Measurements from ENCODE around the gene FSTL5. TPM values are rescaled to one million over a fixed set of nuclear protein-coding genes. Genes with fewer than 3 reads are reported as not detected.

The FSTL5 gene
- total RNA-seq, 4 donors from 2014 or later, result not detected

GRCh38 chr4:161992317-161992716, 171.5 kb downstream of the FSTL5 start:
- Histone ChIP-seq H3K9me3 (no peaks in the 10 kb centered on the region), H3K4me3 (no peak overlapping the region), H3K4me1 (no peaks in the 10 kb centered on the region), H3K27ac (no peak overlapping the region), H3K36me3 (no peaks in the 10 kb centered on the region), H3K27me3 (no peaks in the 10 kb centered on the region)
- intact Hi-C loops (cut with DNase I), result no loop called here
- no peak for DNase-seq
- TF ChIP-seq POLR2A (IDR thresholded peaks at IDR 0.05), result no peak
- TF ChIP-seq CTCF (IDR thresholded peaks at IDR 0.05), result no peak
- WGBS, 2 donors, result 85 to 94% methylated on average over 7 of the region's 7 CpGs

GRCh38 chr4:161991811-161992210, 172.0 kb downstream of the FSTL5 start:
- no peak overlapping the region for H3K4me3 ChIP-seq
- H3K9me3 ChIP-seq, result no peaks in the 10 kb centered on the region
- WGBS, 2 donors, result 77 to 79% methylated on average over 5 of the region's 5 CpGs
- no peaks in the 10 kb centered on the region for H3K36me3 ChIP-seq
- H3K27me3 ChIP-seq, result no peaks in the 10 kb centered on the region
- intact Hi-C loops (cut with DNase I), result no loop called here
- TF ChIP-seq POLR2A (IDR thresholded peaks at IDR 0.05) (no peak), CTCF (IDR thresholded peaks at IDR 0.05) (no peak)
- no peak for DNase-seq
- no peaks in the 10 kb centered on the region for H3K4me1 ChIP-seq
- H3K27ac ChIP-seq, result no peak overlapping the region

- H3K4me1 ChIP-seq, result no peaks in the 10 kb centered on the region
- no peak overlapping the region for H3K27ac ChIP-seq
- no peak for TF ChIP-seq CTCF (IDR thresholded peaks at IDR 0.05)
- TF ChIP-seq POLR2A (IDR thresholded peaks at IDR 0.05), result no peak
- intact Hi-C loops (cut with DNase I), result no loop called here
- H3K36me3 ChIP-seq, result no peaks in the 10 kb centered on the region
- H3K9me3 ChIP-seq, result no peaks in the 10 kb centered on the region
- no peak for DNase-seq
- H3K4me3 ChIP-seq, result no peak overlapping the region
- H3K27me3 ChIP-seq, result no peaks in the 10 kb centered on the region
- 75 to 87% methylated on average over 2 of the region's 2 CpGs for WGBS, 2 donors
Observed at GRCh38 chr4:161990721-161991120, 173.1 kb downstream of the FSTL5 start.

- intact Hi-C loops (cut with DNase I), result no loop called here
- TF ChIP-seq POLR2A (IDR thresholded peaks at IDR 0.05) (no peak), CTCF (IDR thresholded peaks at IDR 0.05) (no peak)
Observed at GRCh38 chr4:161988946-161989345, 174.9 kb downstream of the FSTL5 start.

GRCh38 chr4:161987611-161988010, 176.2 kb downstream of the FSTL5 start:
- no peak overlapping the region for H3K27ac ChIP-seq
- H3K9me3 ChIP-seq, result no peaks in the 10 kb centered on the region
- no peak overlapping the region for H3K4me3 ChIP-seq
- no peaks in the 10 kb centered on the region for H3K36me3 ChIP-seq
- no peak for TF ChIP-seq CTCF (IDR thresholded peaks at IDR 0.05)
- no peak for TF ChIP-seq POLR2A (IDR thresholded peaks at IDR 0.05)
- H3K27me3 ChIP-seq, result no peaks in the 10 kb centered on the region
- WGBS, 2 donors, result 63 to 79% methylated on average over 1 of the region's 1 CpG
- H3K4me1 ChIP-seq, result no peaks in the 10 kb centered on the region
- no peak for DNase-seq
- intact Hi-C loops (cut with DNase I), result no loop called here

More at GRCh38 chr4:161988946-161989345, 174.9 kb downstream of the FSTL5 start:
- Histone ChIP-seq H3K36me3 (no peaks in the 10 kb centered on the region), H3K9me3 (no peaks in the 10 kb centered on the region), H3K4me1 (no peaks in the 10 kb centered on the region), H3K4me3 (no peak overlapping the region), H3K27ac (no peak overlapping the region), H3K27me3 (no peaks in the 10 kb centered on the region)
- DNase-seq, result no peak

All from esophagus squamous epithelium (tissue), 5 donors.